Measurements from ENCODE around the gene NINL. TPM values are rescaled to one million over a fixed set of nuclear protein-coding genes. Genes with fewer than 3 reads are reported as not detected.
"Not testable (repeated sequence)": the region's sequence is repeated elsewhere in the genome, so short reads cannot be mapped to it uniquely, and the experiment has no call there.

Gene NINL
- total RNA-seq, 6 donors from 2014 or later = 10.2 to 47.1 (median 20.3) TPM

GRCh38 chr20:25604611-25605010, 19.3 kb upstream of the NINL start:
- 95 to 97% methylated on average over 9 of the region's 9 CpGs for WGBS, 2 donors
- DNase-seq = peak in 1 of 2 donors; percentile 66

DNA sequence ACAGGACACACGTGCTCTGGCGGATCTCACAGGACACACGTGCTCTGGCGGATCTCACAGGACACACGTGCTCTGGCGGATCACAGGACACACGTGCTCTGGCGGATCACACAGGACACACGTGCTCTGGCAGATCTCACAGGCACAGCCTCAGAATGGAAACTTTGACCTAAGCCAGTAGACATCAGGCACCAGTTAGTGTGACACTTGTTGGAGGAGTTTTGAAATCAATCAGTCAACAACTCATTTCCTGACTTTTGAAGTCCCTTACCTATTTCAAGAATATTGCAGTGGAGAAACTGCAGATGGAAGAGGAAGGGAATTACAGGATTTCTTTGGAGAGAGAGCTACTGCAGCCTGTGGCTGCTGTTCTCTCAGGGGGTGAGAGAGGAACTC, 17.6 kb upstream of the NINL start:
- H3K9me3 ChIP-seq; ATAC-seq (ENCODE audit: low FRiP score in 2 of 2); DNase-seq; H3K27me3 ChIP-seq; H3K27ac ChIP-seq; H3K4me3 ChIP-seq; H3K4me1 ChIP-seq; H3K36me3 ChIP-seq: not testable (repeated sequence)
- 83 to 86% methylated on average over 4 to 6 of the region's 9 CpGs for WGBS, 2 donors

More at GRCh38 chr20:25604611-25605010, 19.3 kb upstream of the NINL start:
- no peak for TF ChIP-seq POLR2AphosphoS5 (IDR thresholded peaks at IDR 0.05)
- no peak for TF ChIP-seq EP300 (IDR thresholded peaks at IDR 0.05)
- no peak for TF ChIP-seq POLR2A (IDR thresholded peaks at IDR 0.05)
- TF ChIP-seq CTCF (IDR thresholded peaks at IDR 0.05) = no peak
- Histone ChIP-seq H3K4me3 (no peak overlapping the region), H3K36me3 (no peaks in the 10 kb centered on the region), H3K27me3 (no peaks in the 10 kb centered on the region), H3K9me3 (no peaks in the 10 kb centered on the region), H3K4me1 (no peaks in the 10 kb centered on the region), H3K27ac (no peak overlapping the region)
- no peak for ATAC-seq (ENCODE audit: low FRiP score in 2 of 2)

GRCh38 chr20:25602191-25602913, 17.0 kb upstream of the NINL start:
- H3K4me1 ChIP-seq; H3K27ac ChIP-seq; H3K36me3 ChIP-seq; DNase-seq; ATAC-seq (ENCODE audit: low FRiP score in 2 of 2); H3K27me3 ChIP-seq; H3K4me3 ChIP-seq; H3K9me3 ChIP-seq: not testable (repeated sequence)
- 89 to 94% methylated on average over 5 to 13 of the region's 39 CpGs for WGBS, 2 donors

DNA sequence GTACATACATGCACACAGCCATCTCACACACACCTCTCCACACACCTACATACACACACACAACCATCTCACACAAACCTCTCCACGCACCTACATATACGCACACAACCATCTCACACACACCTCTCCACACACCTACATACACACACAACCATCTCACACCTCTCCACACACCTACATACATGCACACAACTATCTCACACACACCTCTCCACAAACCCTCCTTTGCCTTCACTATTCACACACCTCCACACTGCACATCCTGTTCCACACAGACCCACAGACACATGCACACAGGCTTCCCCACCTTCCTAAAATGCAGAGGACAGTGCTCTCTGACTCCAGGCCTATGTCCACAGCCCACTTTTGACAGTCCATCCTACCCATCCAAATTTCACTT, 16.3 kb upstream of the NINL start:
- DNase-seq = no peak
- 78 to 87% methylated on average over 2 of the region's 2 CpGs for WGBS, 2 donors
- TF ChIP-seq EP300 (IDR thresholded peaks at IDR 0.05) (no peak), POLR2AphosphoS5 (IDR thresholded peaks at IDR 0.05) (no peak), POLR2A (IDR thresholded peaks at IDR 0.05) (no peak), CTCF (IDR thresholded peaks at IDR 0.05) (no peak)
- Histone ChIP-seq H3K27ac (no peak overlapping the region), H3K4me3 (no peak overlapping the region), H3K36me3 (no peaks in the 10 kb centered on the region), H3K9me3 (no peaks in the 10 kb centered on the region), H3K4me1 (no peaks in the 10 kb centered on the region), H3K27me3 (no peaks in the 10 kb centered on the region)
- ATAC-seq (ENCODE audit: low FRiP score in 2 of 2) = peak in 1 of 2 donors; percentile 12

DNA sequence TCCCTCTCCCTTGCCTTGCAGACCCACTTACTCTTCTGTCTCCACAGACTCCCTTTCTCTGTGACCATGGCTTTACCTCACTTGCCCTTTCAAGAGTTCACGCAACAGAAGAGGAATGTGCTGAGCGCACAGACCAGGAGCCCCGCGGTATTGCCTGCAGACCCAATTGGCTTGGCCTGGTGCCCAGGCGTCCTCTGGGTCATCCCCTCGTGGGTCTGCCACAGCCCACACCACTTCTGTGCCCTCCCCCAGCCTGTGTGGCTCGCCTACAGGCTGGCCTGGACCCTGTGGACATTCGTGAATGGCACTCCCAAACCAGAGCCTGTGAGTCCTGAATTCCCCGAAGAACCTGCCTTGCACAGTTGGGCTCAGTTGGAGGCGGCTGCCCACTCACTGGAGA, 15.3 kb upstream of the NINL start:
- H3K27me3 ChIP-seq = no peaks in the 10 kb centered on the region
- DNase-seq = no peak
- TF ChIP-seq POLR2A (IDR thresholded peaks at IDR 0.05) = no peak
- TF ChIP-seq EP300 (IDR thresholded peaks at IDR 0.05) = no peak
- no peak for TF ChIP-seq POLR2AphosphoS5 (IDR thresholded peaks at IDR 0.05)
- no peak for TF ChIP-seq CTCF (IDR thresholded peaks at IDR 0.05)

More for the DNA sequence above, 15.3 kb upstream of the NINL start:
- Histone ChIP-seq H3K27ac (no peak overlapping the region), H3K4me3 (no peak overlapping the region), H3K36me3 (no peaks in the 10 kb centered on the region), H3K9me3 (no peaks in the 10 kb centered on the region), H3K4me1 (no peaks in the 10 kb centered on the region)
- no peak for ATAC-seq (ENCODE audit: low FRiP score in 2 of 2)
- 68 to 100% methylated on average over 1 to 10 of the region's 10 CpGs for WGBS, 2 donors

Measured in upper lobe of left lung (tissue), 6 donors.